Nephron (organoid): ENCODE results near the gene SPOPL.

ENCODE experiments used
- H3K27ac Mint-ChIP-seq, 3 experiments: 2 replicates each; pipeline ENCODE4 v1.8.0; 2020; ENCODE audit warnings: mixed read lengths in 3 of 3, mild to moderate bottlenecking in 2 of 3, moderate library complexity in 1 of 3
- H3K27me3 Mint-ChIP-seq: 2 replicates; pipeline ENCODE4 v1.8.0; 2021; ENCODE audit warnings: low read depth, mild to moderate bottlenecking, moderate library complexity, mixed read lengths
- H3K36me3 Mint-ChIP-seq: 2 replicates; pipeline ENCODE4 v1.8.0; 2020; ENCODE audit warnings: low read depth, mixed read lengths
- H3K4me1 Mint-ChIP-seq: 2 replicates; pipeline ENCODE4 v1.8.0; 2020; ENCODE audit warnings: mixed read lengths
- H3K4me3 Mint-ChIP-seq, 3 experiments: 2 replicates each; pipeline ENCODE4 v1.8.0; 2020; ENCODE audit warnings: mild to moderate bottlenecking in 3 of 3, mixed read lengths in 3 of 3, moderate library complexity in 2 of 3
- H3K9me3 Mint-ChIP-seq: 2 replicates; pipeline ENCODE4 v1.8.0; 2020; ENCODE audit warnings: mixed read lengths
- TF ChIP-seq, protein P1 (sequence below), 3 experiments: fragments of 200-600 bp; sonication (generic); IDR thresholded peaks; one replicate each; pipeline ENCODE4 v1.5.0; 2021; ENCODE audit warnings: antibody characterized with exemption in 3 of 3; ENCODE audit not compliant: unreplicated experiment in 3 of 3

Gene SPOPL

DNA sequence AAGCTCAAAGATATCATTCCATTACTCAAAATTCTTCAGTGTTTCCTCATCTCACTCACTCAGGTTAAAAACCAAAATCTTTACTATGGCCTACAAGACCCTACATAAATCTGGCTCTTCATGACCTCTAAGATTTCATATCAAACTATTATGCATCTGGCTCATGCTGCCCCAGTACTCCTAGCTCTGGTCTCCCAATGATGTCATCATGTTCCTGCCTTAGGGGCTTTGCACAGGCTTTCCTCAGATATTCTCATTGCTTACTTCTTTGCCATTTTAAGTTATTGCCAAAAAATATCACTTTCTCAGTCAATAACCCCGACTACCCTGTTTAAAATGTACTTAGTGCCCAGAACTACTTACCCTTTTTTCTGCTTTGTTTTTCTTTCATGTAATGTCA is 33.0 kb upstream of the SPOPL start:
- Mint-ChIP-seq H3K36me3 (peaks cover 5% of the 10 kb centered on the region), H3K4me3 (no peak overlapping the region), H3K27ac (no peak overlapping the region), H3K27me3 (no peaks in the 10 kb centered on the region), H3K4me1 (no peaks in the 10 kb centered on the region), H3K9me3 (peaks cover 10% of the 10 kb centered on the region)
- TF ChIP-seq, protein P1, sequence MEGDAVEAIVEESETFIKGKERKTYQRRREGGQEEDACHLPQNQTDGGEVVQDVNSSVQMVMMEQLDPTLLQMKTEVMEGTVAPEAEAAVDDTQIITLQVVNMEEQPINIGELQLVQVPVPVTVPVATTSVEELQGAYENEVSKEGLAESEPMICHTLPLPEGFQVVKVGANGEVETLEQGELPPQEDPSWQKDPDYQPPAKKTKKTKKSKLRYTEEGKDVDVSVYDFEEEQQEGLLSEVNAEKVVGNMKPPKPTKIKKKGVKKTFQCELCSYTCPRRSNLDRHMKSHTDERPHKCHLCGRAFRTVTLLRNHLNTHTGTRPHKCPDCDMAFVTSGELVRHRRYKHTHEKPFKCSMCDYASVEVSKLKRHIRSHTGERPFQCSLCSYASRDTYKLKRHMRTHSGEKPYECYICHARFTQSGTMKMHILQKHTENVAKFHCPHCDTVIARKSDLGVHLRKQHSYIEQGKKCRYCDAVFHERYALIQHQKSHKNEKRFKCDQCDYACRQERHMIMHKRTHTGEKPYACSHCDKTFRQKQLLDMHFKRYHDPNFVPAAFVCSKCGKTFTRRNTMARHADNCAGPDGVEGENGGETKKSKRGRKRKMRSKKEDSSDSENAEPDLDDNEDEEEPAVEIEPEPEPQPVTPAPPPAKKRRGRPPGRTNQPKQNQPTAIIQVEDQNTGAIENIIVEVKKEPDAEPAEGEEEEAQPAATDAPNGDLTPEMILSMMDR (IDR thresholded peaks at IDR 0.05; ENCODE audit: unreplicated experiment in 3 of 3), result no peak

DNA sequence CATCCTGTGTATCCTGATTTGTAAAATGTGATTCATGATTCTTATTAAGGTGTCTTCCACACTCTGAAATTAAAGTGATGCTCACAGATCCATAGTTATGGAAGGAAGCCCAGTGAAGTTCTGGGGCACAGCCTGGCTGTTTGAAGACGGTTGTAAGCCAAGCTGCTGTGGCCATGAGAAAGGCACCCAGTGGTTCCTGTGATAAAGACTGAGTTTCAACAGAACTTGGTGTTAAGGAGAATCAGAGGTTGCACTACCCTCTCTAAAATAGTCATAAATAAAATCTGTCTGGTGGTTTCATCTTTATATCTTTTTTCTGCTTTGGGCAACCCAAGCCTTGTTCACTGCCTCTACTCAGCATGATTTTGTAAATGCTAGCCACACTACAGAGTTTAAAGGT is 32.2 kb upstream of the SPOPL start:
- TF ChIP-seq, protein P1 (IDR thresholded peaks at IDR 0.05; ENCODE audit: unreplicated experiment in 3 of 3), result no peak
- H3K27me3 Mint-ChIP-seq, result no peaks in the 10 kb centered on the region
- no peak overlapping the region for H3K4me3 Mint-ChIP-seq
- H3K27ac Mint-ChIP-seq, result no peak overlapping the region
- peaks cover 3% of the 10 kb centered on the region for H3K9me3 Mint-ChIP-seq
- H3K36me3 Mint-ChIP-seq, result peaks cover 3% of the 10 kb centered on the region
- H3K4me1 Mint-ChIP-seq, result no peaks in the 10 kb centered on the region

DNA sequence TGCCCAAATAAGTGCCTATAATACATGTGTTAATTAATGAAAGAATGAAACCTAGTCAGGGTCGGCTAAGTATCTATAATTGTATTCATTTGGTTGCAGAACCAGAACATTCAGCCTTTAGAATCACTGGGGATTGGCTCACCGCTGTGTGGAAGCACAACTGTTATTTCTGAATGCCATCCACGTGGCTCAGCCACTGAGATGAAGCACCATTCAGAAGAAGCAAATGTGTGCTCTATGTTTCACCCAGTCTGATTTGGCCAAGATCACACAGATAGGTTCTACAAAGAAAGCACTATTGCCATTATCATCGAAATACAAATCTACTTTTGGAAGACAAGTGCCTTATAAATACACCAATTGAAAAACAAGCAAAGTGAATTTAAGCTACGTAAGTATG is 30.6 kb upstream of the SPOPL start:
- H3K27ac Mint-ChIP-seq, result no peak overlapping the region

DNA sequence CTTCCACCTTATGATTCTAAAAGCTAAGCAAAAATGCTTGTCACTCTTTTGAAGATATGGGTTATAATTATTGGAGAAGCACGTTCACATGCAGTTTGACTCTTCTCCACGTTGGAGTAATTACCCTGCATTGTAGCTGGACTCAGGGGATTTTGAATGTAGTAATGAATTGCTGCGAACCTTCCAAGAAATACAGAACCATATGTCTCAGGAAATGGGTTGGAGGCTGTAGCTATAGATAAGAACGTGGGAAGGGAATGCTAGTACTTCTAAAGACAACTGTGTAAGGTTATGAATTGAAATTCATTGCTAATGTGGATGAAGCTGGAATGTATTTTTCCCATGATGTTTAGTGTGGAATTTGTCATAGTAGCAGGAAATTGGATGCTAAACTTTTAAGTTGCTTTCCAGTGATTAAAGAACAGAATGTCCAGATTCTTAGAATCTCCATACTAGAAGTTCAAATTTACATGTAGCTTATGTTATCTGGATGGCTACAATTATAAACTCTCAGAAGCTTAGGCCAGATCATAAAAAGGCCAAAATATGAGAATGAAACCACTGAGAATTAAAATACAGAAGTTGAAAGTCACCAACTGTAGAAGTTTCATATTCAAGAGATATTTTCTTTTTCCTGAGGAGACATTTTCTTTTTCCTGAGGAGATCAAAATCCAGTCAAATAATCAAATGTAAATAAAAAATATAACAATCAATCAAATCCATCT is 27.3 kb upstream of the SPOPL start:
- TF ChIP-seq, protein P1 (IDR thresholded peaks at IDR 0.05; ENCODE audit: unreplicated experiment in 3 of 3), result no peak
- no peaks in the 10 kb centered on the region for H3K27me3 Mint-ChIP-seq
- no peak overlapping the region for H3K4me3 Mint-ChIP-seq
- peak overlapping the region in 2 of 3 experiments; percentile 37 to 47 for H3K27ac Mint-ChIP-seq
- no peaks in the 10 kb centered on the region for H3K9me3 Mint-ChIP-seq
- H3K4me1 Mint-ChIP-seq, result no peaks in the 10 kb centered on the region
- H3K36me3 Mint-ChIP-seq, result no peaks in the 10 kb centered on the region

More for the DNA sequence above, 30.6 kb upstream of the SPOPL start:
- TF ChIP-seq, protein P1 (IDR thresholded peaks at IDR 0.05; ENCODE audit: unreplicated experiment in 3 of 3), result no peak
- Mint-ChIP-seq H3K36me3 (no peaks in the 10 kb centered on the region), H3K27me3 (no peaks in the 10 kb centered on the region), H3K9me3 (no peaks in the 10 kb centered on the region), H3K4me1 (no peaks in the 10 kb centered on the region), H3K4me3 (no peak overlapping the region)

DNA sequence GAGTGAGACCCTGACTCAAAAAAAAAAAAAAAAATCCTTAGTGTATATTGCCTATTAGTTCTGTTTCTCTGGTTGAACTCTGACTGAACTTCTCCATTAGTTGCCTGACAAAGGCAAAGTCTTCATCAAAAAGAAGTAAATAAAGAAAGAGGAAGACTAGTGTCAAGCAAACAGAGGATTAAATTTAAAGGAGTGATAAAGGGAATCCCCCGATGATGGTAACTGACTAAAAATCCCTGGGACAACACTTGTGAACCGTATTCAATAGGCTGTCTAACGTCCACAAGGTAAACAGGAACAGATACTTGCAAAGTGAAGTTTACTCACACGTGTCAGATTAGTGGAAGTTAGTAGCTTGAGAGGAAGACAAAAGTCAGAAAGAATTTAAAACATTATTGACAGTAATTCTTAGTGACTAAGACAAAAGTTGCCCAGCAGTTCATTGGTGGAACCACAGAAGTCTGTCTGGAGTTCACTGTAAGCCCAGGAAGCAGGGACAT is 26.2 kb upstream of the SPOPL start:
- no peaks in the 10 kb centered on the region for H3K36me3 Mint-ChIP-seq
- no peak overlapping the region for H3K27ac Mint-ChIP-seq
- H3K4me3 Mint-ChIP-seq, result no peak overlapping the region
- H3K4me1 Mint-ChIP-seq, result no peaks in the 10 kb centered on the region
- H3K9me3 Mint-ChIP-seq, result no peaks in the 10 kb centered on the region
- TF ChIP-seq, protein P1 (IDR thresholded peaks at IDR 0.05; ENCODE audit: unreplicated experiment in 3 of 3), result no peak
- H3K27me3 Mint-ChIP-seq, result no peaks in the 10 kb centered on the region

DNA sequence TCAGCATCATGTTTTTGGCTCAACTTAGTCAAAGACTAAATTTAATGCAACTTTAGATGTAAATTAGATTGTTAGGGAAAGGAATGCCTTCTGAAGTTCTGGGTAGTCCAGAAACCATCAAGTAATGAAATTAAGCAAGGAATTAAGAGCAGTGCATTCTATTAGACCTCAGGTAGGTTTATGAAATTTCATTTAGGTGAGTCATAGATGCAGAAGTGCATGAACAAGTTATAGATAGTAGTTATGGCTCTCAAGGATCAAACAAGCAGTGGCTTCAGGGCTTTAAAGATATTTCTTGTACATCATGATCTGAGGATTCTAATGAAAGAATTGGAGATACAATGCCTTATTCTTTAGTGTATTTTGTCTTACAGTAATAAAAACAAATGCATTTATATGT is 25.4 kb upstream of the SPOPL start:
- Mint-ChIP-seq H3K36me3 (no peaks in the 10 kb centered on the region), H3K4me1 (no peaks in the 10 kb centered on the region), H3K9me3 (no peaks in the 10 kb centered on the region), H3K4me3 (no peak overlapping the region), H3K27me3 (no peaks in the 10 kb centered on the region), H3K27ac (no peak overlapping the region)
- TF ChIP-seq, protein P1 (IDR thresholded peaks at IDR 0.05; ENCODE audit: unreplicated experiment in 3 of 3), result no peak
